Stimulated activated naive CD4-positive, alpha-beta T cell treated with Interleukin-2 at 50 U/mL for 16 hours (primary cell): ENCODE results near the gene DLGAP1.

Experiments used
- DNase-seq: peaks from one replicate; lab custom pipeline; 2025; lab: John Stamatoyannopoulos, UW

The DLGAP1 gene

GRCh38 chr18:3466872-3467271, 988.2 kb downstream of the DLGAP1 start:
- no peak for DNase-seq

GRCh38 chr18:3466045-3466444, 989.1 kb downstream of the DLGAP1 start:
- DNase-seq, result no peak

- no peak for DNase-seq
Observed at GRCh38 chr18:3463051-3463450, 992.1 kb downstream of the DLGAP1 start.

- DNase-seq, result no peak
Observed at GRCh38 chr18:3461704-3462103, 993.4 kb downstream of the DLGAP1 start.

- DNase-seq, result no peak
Observed at GRCh38 chr18:3460823-3461398, 994.2 kb downstream of the DLGAP1 start.

- no peak for DNase-seq
Observed at GRCh38 chr18:3458952-3459853, 995.9 kb downstream of the DLGAP1 start.

- no peak for DNase-seq
Observed at GRCh38 chr18:3458378-3458777, 996.7 kb downstream of the DLGAP1 start.

GRCh38 chr18:3457261-3457724, 997.8 kb downstream of the DLGAP1 start:
- no peak for DNase-seq

- DNase-seq, result no peak
Observed at GRCh38 chr18:3456686-3457069, 998.4 kb downstream of the DLGAP1 start.

GRCh38 chr18:3455907-3456685, 999.0 kb downstream of the DLGAP1 start:
- DNase-seq, result no peak

- no peak for DNase-seq
Observed at GRCh38 chr18:3455090-3455635, 999.9 kb downstream of the DLGAP1 start.

GRCh38 chr18:3454365-3455089, 1000.6 kb downstream of the DLGAP1 start:
- no peak for DNase-seq

GRCh38 chr18:3453540-3454364, 1001.4 kb downstream of the DLGAP1 start:
- DNase-seq, result peak; percentile 30

- no peak for DNase-seq
Observed at GRCh38 chr18:3452750-3453539, 1002.2 kb downstream of the DLGAP1 start.

GRCh38 chr18:3451989-3452749, 1002.9 kb downstream of the DLGAP1 start:
- DNase-seq, result peak; percentile 27

- peak; percentile 89 for DNase-seq
Observed at GRCh38 chr18:3451183-3451988, 1003.7 kb downstream of the DLGAP1 start.

GRCh38 chr18:3450799-3451182, 1004.3 kb downstream of the DLGAP1 start:
- DNase-seq, result no peak
